HG02798 (cell line): ENCODE data around the gene C5orf22.
"Not testable (repeated sequence)": the region's sequence is repeated elsewhere in the genome, so short reads cannot be mapped to it uniquely, and the experiment has no call there.

Experiments
- ATAC-seq: cut with Tn5 transposase; IDR thresholded peaks from one replicate; pipeline ENCODE4 v1.9.1; 2021; ENCODE audit warnings: mild to moderate bottlenecking; ENCODE audit not compliant: unreplicated experiment, poor library complexity

The C5orf22 gene

GRCh38 chr5:31598640-31599611 lies 66.8 kb downstream of the C5orf22 start:
- no peak for ATAC-seq

- ATAC-seq = not testable (repeated sequence)
These were observed 70.2 kb downstream of the C5orf22 start for GRCh38 chr5:31602305-31602704.

- no peak for ATAC-seq
These were observed 72.1 kb downstream of the C5orf22 start for GRCh38 chr5:31604240-31604639.

GRCh38 chr5:31604644-31605043 lies 72.5 kb downstream of the C5orf22 start:
- ATAC-seq = no peak
